Naive thymus-derived CD4-positive, alpha-beta T cell (primary cell): ENCODE measurements around the gene SORCS2. TPM values are rescaled to one million over a fixed set of nuclear protein-coding genes. Genes with fewer than 3 reads are reported as not detected.

ENCODE experiments used
- ATAC-seq: fragments of 150-1000 bp; cut with Tn5 transposase; 2 replicates; pipeline ENCODE4 v1.10.0; 2021; ENCODE audit warnings: mild to moderate bottlenecking, moderate library complexity
- CTCF ChIA-PET: fragments of 350-600 bp; sonication (Branson Sonifier 250); formaldehyde crosslinking; loops from one replicate; lab custom pipeline; 2021; ENCODE audit warnings: antibody characterized with exemption; lab: Charles Lee
- POLR2A ChIA-PET: fragments of 350-600 bp; sonication (Branson Sonifier 250); formaldehyde crosslinking; loops from one replicate; lab custom pipeline; 2021; ENCODE audit warnings: antibody characterized with exemption, inconsistent platforms; lab: Charles Lee
- DNase-seq, 9 donors: peaks; one replicate each; pipeline versions ENCODE4 v3.0.0 to v3.0.0-alpha.2; 2020 to 2022; ENCODE audit warnings: mixed read lengths in 1 of 9
- H3K27ac ChIP-seq: one replicate; pipeline ENCODE4 v1.7.0; 2013; ENCODE audit warnings: mild to moderate bottlenecking, low read depth, low read length, moderate library complexity
- H3K27me3 ChIP-seq, 2 donors: one replicate each; pipeline ENCODE4 v1.7.0; 2013; ENCODE audit warnings: low read length in 2 of 2, mild to moderate bottlenecking in 2 of 2, moderate library complexity in 2 of 2; ENCODE audit not compliant: control insufficient read depth in 2 of 2, insufficient read depth in 2 of 2
- H3K36me3 ChIP-seq, 3 experiments: 1 replicate in 2 of 3; 2 replicates in 1 of 3; pipeline ENCODE4 v1.7.0; 2013; ENCODE audit warnings: low read length in 3 of 3, mild to moderate bottlenecking in 3 of 3, moderate library complexity in 1 of 3; ENCODE audit not compliant: insufficient read depth in 3 of 3, control insufficient read depth in 2 of 3
- H3K4me1 ChIP-seq, 2 donors: one replicate each; pipeline ENCODE4 v1.7.0; 2013; ENCODE audit warnings: low read length in 2 of 2, mild to moderate bottlenecking in 2 of 2, moderate library complexity in 1 of 2; ENCODE audit not compliant: control insufficient read depth in 2 of 2, insufficient read depth in 2 of 2
- H3K4me3 ChIP-seq: 2 replicates; pipeline ENCODE4 v1.7.0; 2013; ENCODE audit warnings: mild to moderate bottlenecking, low read length
- H3K9me3 ChIP-seq, 3 experiments: 1 replicate in 2 of 3; 2 replicates in 1 of 3; pipeline ENCODE4 v1.7.0; 2013; ENCODE audit warnings: low read length in 3 of 3; ENCODE audit not compliant: control insufficient read depth in 2 of 3
- H3K27ac Mint-ChIP-seq, 9 donors: one replicate each; pipeline ENCODE4 v1.8.0; 2020 to 2022; ENCODE audit warnings: mixed read lengths in 9 of 9, mild to moderate bottlenecking in 8 of 9, moderate library complexity in 5 of 9, inconsistent platforms in 2 of 9
- H3K27me3 Mint-ChIP-seq, 5 donors: one replicate each; pipeline ENCODE4 v1.8.0; 2021 to 2022; ENCODE audit warnings: mixed read lengths in 5 of 5, mild to moderate bottlenecking in 1 of 5
- H3K36me3 Mint-ChIP-seq, 5 donors: one replicate each; pipeline ENCODE4 v1.8.0; 2020 to 2022; ENCODE audit warnings: mixed read lengths in 5 of 5, mild to moderate bottlenecking in 3 of 5, inconsistent platforms in 1 of 5
- H3K4me1 Mint-ChIP-seq, 7 donors: one replicate each; pipeline ENCODE4 v1.8.0; 2020 to 2022; ENCODE audit warnings: mixed read lengths in 7 of 7, mild to moderate bottlenecking in 3 of 7, inconsistent platforms in 1 of 7
- H3K4me3 Mint-ChIP-seq, 10 donors: one replicate each; pipeline ENCODE4 v1.8.0; 2020 to 2022; ENCODE audit warnings: mild to moderate bottlenecking in 10 of 10, mixed read lengths in 10 of 10, moderate library complexity in 6 of 10, inconsistent platforms in 2 of 10
- H3K9me3 Mint-ChIP-seq, 11 donors: one replicate each; pipeline ENCODE4 v1.8.0; 2020 to 2022; ENCODE audit warnings: mixed read lengths in 11 of 11, mild to moderate bottlenecking in 4 of 11, inconsistent platforms in 1 of 11, moderate library complexity in 1 of 11
- intact Hi-C, 2 donors: fragments of 100-400 bp; cut with micrococcal nuclease; formaldehyde crosslinking; loops; one replicate each; pipeline ENCODE4 v1.15.1; 2023
- polyA plus RNA-seq, 2 donors: library from polyadenylated mRNA; unstranded; fragments of 300-500 nt; fragmentation: Illumina TruSeq; gene quantifications; one replicate each; pipeline ENCODE4 v1.2.3, GENCODE V29; 2021
- total RNA-seq, 6 experiments: library from RNA in 5 of 6; stranded (reverse) in 5 of 6; gene quantifications; 1 replicate in 5 of 6; 2 replicates in 1 of 6; pipeline ENCODE4 v1.2.3 and lab custom pipeline; 2021 to 2026

The SORCS2 gene
- total and polyA plus RNA-seq, 7 experiments from 2014 or later: 0.10 TPM; not detected in 6

DNA sequence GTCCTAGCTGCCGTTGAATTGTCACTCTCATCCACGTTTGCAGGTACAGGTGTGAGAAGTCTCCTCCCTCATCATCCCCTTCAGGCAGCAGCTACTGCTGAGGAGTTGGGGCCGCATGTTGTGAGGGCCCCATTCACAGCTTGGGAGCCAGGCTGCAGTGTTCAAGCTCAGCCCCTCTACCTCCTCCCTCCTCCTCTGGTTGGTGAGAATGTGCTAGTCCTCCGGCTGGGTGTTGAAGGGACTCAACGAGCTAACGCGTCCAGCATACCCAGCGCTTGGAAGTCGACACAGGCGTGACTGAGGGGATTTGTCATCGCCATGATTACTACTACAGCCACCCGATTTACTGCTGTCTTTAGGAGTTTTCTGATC is 324.4 kb downstream of the SORCS2 start:
- H3K9me3 ChIP-seq: no peaks in the 10 kb centered on the region
- DNase-seq (no peak), ATAC-seq (no peak)
- intact Hi-C loops: no loop called here
- ChIA-PET POLR2A (no interaction called here), CTCF (no interaction called here)
- no peaks in the 10 kb centered on the region for H3K36me3 ChIP-seq
- Mint-ChIP-seq H3K4me3 (no peak overlapping the region), H3K27me3 (peaks cover 0 to 46% (median 28%) of the 10 kb centered on the region in 5 donors), H3K27ac (no peak overlapping the region), H3K36me3 (no peaks in the 10 kb centered on the region), H3K9me3 (peaks cover 0 to 1% (median 0%) of the 10 kb centered on the region in 11 donors), H3K4me1 (peaks cover 0 to 6% (median 0%) of the 10 kb centered on the region in 7 donors)
- H3K27ac ChIP-seq: no peak overlapping the region
- no peaks in the 10 kb centered on the region for H3K27me3 ChIP-seq
- no peaks in the 10 kb centered on the region for H3K4me1 ChIP-seq
- H3K4me3 ChIP-seq: no peak overlapping the region

DNA sequence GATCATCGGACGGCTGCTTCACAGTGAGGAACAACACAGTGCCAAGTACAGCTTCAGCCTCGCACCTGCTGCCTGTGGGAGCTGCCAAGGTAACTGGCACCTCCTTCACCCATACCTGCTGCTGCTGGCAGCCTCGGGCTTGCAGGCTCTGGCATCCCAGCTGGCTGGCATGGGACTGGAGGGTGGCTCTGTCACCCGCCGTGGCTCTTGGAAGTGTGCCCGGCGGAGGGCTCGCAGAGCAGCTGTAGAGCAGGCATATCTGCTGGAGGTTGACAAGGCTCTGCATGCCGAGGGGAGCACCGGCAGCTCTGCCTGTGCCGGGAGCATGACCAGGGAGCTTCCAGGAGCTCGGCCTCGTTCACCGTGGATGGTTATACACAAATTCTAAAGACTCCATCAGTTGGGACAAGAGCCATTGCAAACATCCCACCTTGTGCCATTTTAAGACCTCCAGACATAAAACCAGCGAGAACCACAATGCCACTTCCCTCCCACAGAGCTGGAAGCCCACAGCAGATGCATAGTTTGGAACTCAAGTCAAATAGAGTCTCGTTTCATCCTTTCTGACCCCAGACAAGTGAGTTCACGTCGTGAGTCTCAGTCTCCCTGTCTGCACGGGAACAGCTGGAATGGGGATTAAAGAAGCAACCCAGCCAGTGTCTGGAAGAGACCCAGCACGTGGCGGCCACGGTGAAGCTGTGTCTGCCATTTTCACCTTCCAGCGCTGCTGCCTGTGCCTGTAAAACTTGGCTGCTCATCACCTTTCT is 326.7 kb downstream of the SORCS2 start:
- no peaks in the 10 kb centered on the region for H3K9me3 ChIP-seq
- Mint-ChIP-seq H3K27me3 (peaks cover 5 to 50% (median 43%) of the 10 kb centered on the region in 5 donors), H3K9me3 (peaks cover 0 to 1% (median 0%) of the 10 kb centered on the region in 11 donors), H3K4me3 (no peak overlapping the region), H3K36me3 (no peaks in the 10 kb centered on the region), H3K4me1 (peaks cover 0 to 7% (median under 1%) of the 10 kb centered on the region in 7 donors), H3K27ac (no peak overlapping the region)
- POLR2A ChIA-PET: no interaction called here
- no peak overlapping the region for H3K4me3 ChIP-seq
- H3K27me3 ChIP-seq: no peaks in the 10 kb centered on the region
- H3K4me1 ChIP-seq: no peaks in the 10 kb centered on the region
- intact Hi-C loops: no loop called here
- H3K27ac ChIP-seq: no peak overlapping the region
- no peaks in the 10 kb centered on the region for H3K36me3 ChIP-seq
- CTCF ChIA-PET: no interaction called here
- DNase-seq: no peak
- no peak for ATAC-seq

DNA sequence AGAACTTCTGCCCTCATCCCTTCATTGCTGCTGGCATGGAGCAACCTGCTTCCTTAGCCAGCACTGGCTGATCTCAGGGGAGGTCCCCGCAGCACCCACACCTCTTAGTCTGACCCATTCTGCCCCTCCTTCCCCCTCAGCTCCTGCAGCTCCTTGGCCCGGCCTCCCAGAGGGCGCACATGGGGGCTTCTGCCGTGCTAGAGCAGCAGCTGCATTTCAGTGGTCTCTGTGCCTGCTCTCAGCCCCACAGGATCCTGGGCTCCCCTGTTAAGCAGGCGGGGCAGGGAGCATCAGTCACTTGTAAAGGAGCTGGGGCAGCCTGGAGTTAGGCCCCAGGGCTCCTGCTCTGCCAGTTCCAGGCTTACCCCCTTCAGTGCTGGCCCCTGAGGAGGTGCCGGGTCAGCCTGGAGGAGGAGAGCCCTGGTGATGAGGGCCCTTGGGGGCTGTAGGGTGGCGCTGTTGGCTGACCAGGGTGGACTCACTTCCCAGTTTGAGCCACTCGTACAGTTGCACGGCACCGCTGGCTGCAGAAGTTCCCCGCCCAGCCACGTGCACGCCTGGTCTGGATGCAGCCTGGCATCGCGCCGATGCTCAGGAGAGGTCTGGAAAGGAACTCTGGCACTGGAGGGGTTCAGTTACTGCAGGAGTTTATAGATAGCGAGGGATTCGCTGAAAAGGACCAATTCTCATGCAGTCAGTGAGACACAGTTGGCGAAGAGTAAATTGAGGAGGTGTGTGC is 327.5 kb downstream of the SORCS2 start:
- Histone ChIP-seq H3K27me3 (no peaks in the 10 kb centered on the region), H3K9me3 (no peaks in the 10 kb centered on the region), H3K27ac (no peak overlapping the region), H3K4me3 (no peak overlapping the region), H3K4me1 (peaks cover 0 to 4% of the 10 kb centered on the region in 2 donors), H3K36me3 (no peaks in the 10 kb centered on the region)
- Mint-ChIP-seq H3K36me3 (no peaks in the 10 kb centered on the region), H3K27ac (no peak overlapping the region), H3K9me3 (peaks cover 0 to 1% (median 0%) of the 10 kb centered on the region in 11 donors), H3K4me1 (peaks cover 0 to 14% (median 6%) of the 10 kb centered on the region in 7 donors), H3K4me3 (no peak overlapping the region), H3K27me3 (peaks cover 10 to 55% (median 48%) of the 10 kb centered on the region in 5 donors)
- ATAC-seq: no peak
- intact Hi-C loops: loop anchor here in 1 of 2 donors (10.0 kb wide), 1 partner anchor 285 kb away; no protein-coding TSS in a partner anchor
- ChIA-PET POLR2A (no interaction called here), CTCF (no interaction called here)
- DNase-seq: no peak

DNA sequence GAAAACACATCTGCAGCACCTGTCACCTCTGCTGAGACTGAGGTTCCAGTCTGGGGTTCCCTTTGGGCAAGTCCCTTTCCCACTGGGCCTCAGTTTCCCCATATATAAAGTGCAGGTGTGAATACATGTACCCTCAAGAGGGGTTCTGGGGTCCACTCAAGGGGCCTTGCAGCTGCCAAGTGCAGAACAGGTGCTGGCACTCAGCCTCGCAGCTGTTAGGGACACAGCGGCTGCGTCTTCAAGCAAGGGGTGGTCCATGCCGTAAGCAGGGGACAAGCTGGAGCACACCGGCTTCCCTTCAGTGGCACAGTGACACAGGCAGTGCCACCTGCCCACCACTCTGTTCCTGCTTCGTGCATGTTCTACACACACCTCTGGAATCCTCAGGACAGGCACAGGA is 329.3 kb downstream of the SORCS2 start:
- H3K27ac Mint-ChIP-seq: no peak overlapping the region
- no peaks in the 10 kb centered on the region for H3K27me3 ChIP-seq
- no peak overlapping the region for H3K27ac ChIP-seq
- no peak overlapping the region for H3K4me3 Mint-ChIP-seq
- intact Hi-C loops: loop anchor here in 1 of 2 donors (10.0 kb wide), 1 partner anchor 283 kb away; no protein-coding TSS in a partner anchor
- no peak for DNase-seq
- H3K36me3 ChIP-seq: no peaks in the 10 kb centered on the region
- H3K27me3 Mint-ChIP-seq: peaks cover 24 to 74% (median 47%) of the 10 kb centered on the region in 5 donors
- H3K9me3 ChIP-seq: no peaks in the 10 kb centered on the region
- H3K4me3 ChIP-seq: no peak overlapping the region
- ChIA-PET POLR2A (no interaction called here), CTCF (no interaction called here)
- peaks cover 0 to 1% (median 0%) of the 10 kb centered on the region in 11 donors for H3K9me3 Mint-ChIP-seq
- no peak for ATAC-seq
- H3K4me1 ChIP-seq: peaks cover 0 to 6% of the 10 kb centered on the region in 2 donors
- H3K4me1 Mint-ChIP-seq: peaks cover 0 to 25% (median 6%) of the 10 kb centered on the region in 7 donors
- no peaks in the 10 kb centered on the region for H3K36me3 Mint-ChIP-seq

DNA sequence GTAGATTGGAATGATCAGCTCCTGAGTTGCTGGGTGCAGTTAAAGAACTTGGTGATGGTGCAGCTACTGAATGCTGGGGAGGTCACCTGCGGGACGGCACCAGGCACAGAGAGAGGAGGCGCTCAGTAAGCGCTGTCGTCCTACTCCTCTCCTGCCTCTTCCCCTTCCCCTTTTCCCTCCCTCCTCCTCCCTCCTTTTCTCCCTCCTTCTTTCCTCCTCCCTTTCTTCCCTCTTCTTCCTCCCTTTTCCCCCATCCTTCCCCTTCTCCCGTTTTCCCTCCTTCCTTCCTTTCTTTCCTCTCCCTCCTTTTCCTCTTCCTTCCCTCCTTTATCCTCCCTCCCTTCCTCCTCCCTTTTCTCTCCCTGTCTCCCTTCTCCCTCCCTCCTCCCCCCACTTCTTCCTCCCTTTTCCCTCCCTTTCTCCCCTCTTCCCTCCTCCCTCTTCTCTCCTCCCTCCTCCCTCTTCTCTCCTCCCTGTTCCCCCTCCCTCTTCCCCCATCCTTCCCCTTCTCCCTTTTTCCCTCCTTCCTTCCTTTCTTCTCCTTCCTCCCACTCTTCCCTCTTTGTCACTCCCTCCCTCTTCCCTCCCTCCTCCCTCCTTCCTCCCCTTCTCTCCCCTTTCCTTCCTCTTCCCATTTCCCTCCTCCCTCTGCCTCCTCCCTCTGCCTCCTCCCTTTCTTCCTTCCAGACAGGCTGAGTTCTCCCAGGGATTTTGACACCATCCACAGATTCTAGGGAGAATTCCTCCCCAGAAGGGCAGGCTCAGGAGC is 330.3 kb downstream of the SORCS2 start:
- Histone ChIP-seq H3K4me3 (no peak overlapping the region), H3K9me3 (no peaks in the 10 kb centered on the region), H3K36me3 (no peaks in the 10 kb centered on the region), H3K4me1 (peaks cover 0 to 6% of the 10 kb centered on the region in 2 donors), H3K27ac (no peak overlapping the region), H3K27me3 (no peaks in the 10 kb centered on the region)
- Mint-ChIP-seq H3K4me1 (peaks cover 0 to 25% (median 0%) of the 10 kb centered on the region in 7 donors), H3K27me3 (peaks cover 24 to 76% (median 45%) of the 10 kb centered on the region in 5 donors), H3K36me3 (no peaks in the 10 kb centered on the region), H3K4me3 (no peak overlapping the region), H3K27ac (no peak overlapping the region), H3K9me3 (no peaks in the 10 kb centered on the region)
- ChIA-PET POLR2A (no interaction called here), CTCF (no interaction called here)
- ATAC-seq: no peak
- no peak for DNase-seq
- intact Hi-C loops: loop anchor here in 1 of 2 donors (10.0 kb wide), 1 partner anchor 282 kb away; no protein-coding TSS in a partner anchor

DNA sequence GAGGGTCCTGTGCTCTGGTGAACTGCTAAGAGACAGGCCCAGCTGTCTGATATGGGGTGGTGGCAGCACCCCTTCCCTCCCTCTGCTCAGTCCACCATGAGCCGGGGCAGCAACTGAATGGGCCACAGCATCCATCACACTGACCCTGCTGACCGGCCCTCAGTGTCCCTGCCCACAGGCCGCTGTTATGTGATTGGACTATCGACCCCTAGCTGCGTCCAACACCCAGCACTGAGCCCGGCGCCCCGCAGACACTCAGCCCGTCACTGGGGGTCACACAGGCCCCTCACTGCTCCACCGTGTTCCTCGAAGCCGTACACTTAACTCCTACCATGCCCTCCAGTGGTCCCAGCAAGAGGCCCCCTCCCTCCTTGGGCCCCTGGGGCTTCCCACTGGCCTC is 331.2 kb downstream of the SORCS2 start:
- Histone ChIP-seq H3K36me3 (no peaks in the 10 kb centered on the region), H3K4me3 (no peak overlapping the region), H3K4me1 (peaks cover 0 to 6% of the 10 kb centered on the region in 2 donors), H3K27ac (no peak overlapping the region), H3K9me3 (no peaks in the 10 kb centered on the region), H3K27me3 (no peaks in the 10 kb centered on the region)
- DNase-seq: no peak
- ATAC-seq: no peak
- no peaks in the 10 kb centered on the region for H3K9me3 Mint-ChIP-seq
- ChIA-PET POLR2A (no interaction called here), CTCF (no interaction called here)
- no peak overlapping the region for H3K27ac Mint-ChIP-seq
- intact Hi-C loops: loop anchor here in 1 of 2 donors (10.0 kb wide), 1 partner anchor 281 kb away; no protein-coding TSS in a partner anchor
- peaks cover 0 to 25% (median 0%) of the 10 kb centered on the region in 7 donors for H3K4me1 Mint-ChIP-seq
- peak overlapping the region in 1 of 10 donors; percentile 20 for H3K4me3 Mint-ChIP-seq
- peaks cover 24 to 78% (median 45%) of the 10 kb centered on the region in 5 donors for H3K27me3 Mint-ChIP-seq
- no peaks in the 10 kb centered on the region for H3K36me3 Mint-ChIP-seq
